Prostate gland (tissue), 2 donors: Measurements from ENCODE around the gene SKIL. TPM values are rescaled to one million over a fixed set of nuclear protein-coding genes. Genes with fewer than 3 reads are reported as not detected.
"Not testable (repeated sequence)": the region's sequence is repeated elsewhere in the genome, so short reads cannot be mapped to it uniquely, and the experiment has no call there.

Source experiments
- DNase-seq: peaks from one replicate; pipeline ENCODE4 v3.0.0-alpha.2; 2019; ENCODE audit warnings: low spot score
- H3K27ac ChIP-seq, 2 donors: fragments of 200-600 bp; sonication (generic); 2 replicates each; pipeline ENCODE4 v1.5.1; 2017 to 2019
- H3K27me3 ChIP-seq: fragments of 200-600 bp; sonication (generic); replicated peaks from 2 replicates; pipeline ENCODE4 v1.5.1; 2019; ENCODE audit not compliant: insufficient read depth
- H3K36me3 ChIP-seq, 2 donors: fragments of 200-600 bp; sonication (generic); 1 replicate in 1 of 2; 2 replicates in 1 of 2; pipeline versions ENCODE4 v1.5.1 to v1.8.1; 2017 to 2019
- H3K4me1 ChIP-seq: fragments of 200-600 bp; sonication (generic); replicated peaks from 2 replicates; pipeline ENCODE4 v1.5.1; 2019
- H3K4me3 ChIP-seq, 2 donors: fragments of 200-600 bp; sonication (generic); 2 replicates each; pipeline ENCODE4 v1.5.1; 2017 to 2019
- H3K9me3 ChIP-seq: fragments of 200-600 bp; sonication (generic); 2 replicates; pipeline ENCODE4 v1.5.1; 2017
- CTCF ChIP-seq, 4 experiments: fragments of 200-600 bp in 2 of 4; fragments of 450-650 bp in 2 of 4; sonication (generic) in 2 of 4; IDR thresholded peaks; 1 replicate in 3 of 4; 2 replicates in 1 of 4; pipeline ENCODE4 v1.5.1; 2016 to 2019; ENCODE audit warnings: antibody characterized with exemption in 4 of 4, mild to moderate bottlenecking in 2 of 4, moderate library complexity in 2 of 4
- POLR2A ChIP-seq: fragments of 450-650 bp; IDR thresholded peaks from one replicate; pipeline ENCODE4 v1.6.1; 2016; ENCODE audit warnings: antibody characterized with exemption, mild to moderate bottlenecking
- POLR2AphosphoS5 ChIP-seq: sonication (generic); formaldehyde crosslinking; IDR thresholded peaks from one replicate; pipeline ENCODE4 v1.6.1; 2017; ENCODE audit warnings: antibody characterized with exemption
- WGBS: methylation state at CpG from one replicate; pipeline ENCODE4 v1.1.5; 2018; 5-methylcytosine and 5-hydroxymethylcytosine counted together
- intact Hi-C: fragments of 100-400 bp; cut with DNase I; formaldehyde crosslinking; loops from one replicate; pipeline ENCODE4 v1.14.2; 2022
- total RNA-seq, 2 donors: library from RNA; depleted of rRNA; stranded (reverse); fragments of >200 nt; gene quantifications; one replicate each; pipeline ENCODE4 v1.1.0, GENCODE V29; 2016

Gene SKIL
- total RNA-seq, 2 donors from 2014 or later, result 41.8 to 49.6 TPM

- H3K36me3 ChIP-seq, result no peaks in the 10 kb centered on the region
- intact Hi-C loops, result no loop called here
- no peak overlapping the region for H3K4me3 ChIP-seq
- TF ChIP-seq POLR2AphosphoS5 (no peak), POLR2A (no peak)
- H3K9me3 ChIP-seq, result no peaks in the 10 kb centered on the region
- H3K27ac ChIP-seq, result no peak overlapping the region
- WGBS, result 80% methylated on average over 1 of the region's 1 CpG
- H3K4me1 ChIP-seq, result no peaks in the 10 kb centered on the region
- no peak for DNase-seq
- H3K27me3 ChIP-seq, result no peaks in the 10 kb centered on the region
Measured at GRCh38 chr3:170338690-170339340, 18.7 kb upstream of the SKIL start.

- H3K36me3 ChIP-seq, H3K27me3 ChIP-seq, H3K9me3 ChIP-seq, H3K4me1 ChIP-seq, intact Hi-C loops, H3K4me3 ChIP-seq, DNase-seq, H3K27ac ChIP-seq: not testable (repeated sequence)
- 97% methylated on average over 9 of the region's 9 CpGs for whole genome bisulfite sequencing
Measured at GRCh38 chr3:170342273-170342672, 15.2 kb upstream of the SKIL start.

DNA sequence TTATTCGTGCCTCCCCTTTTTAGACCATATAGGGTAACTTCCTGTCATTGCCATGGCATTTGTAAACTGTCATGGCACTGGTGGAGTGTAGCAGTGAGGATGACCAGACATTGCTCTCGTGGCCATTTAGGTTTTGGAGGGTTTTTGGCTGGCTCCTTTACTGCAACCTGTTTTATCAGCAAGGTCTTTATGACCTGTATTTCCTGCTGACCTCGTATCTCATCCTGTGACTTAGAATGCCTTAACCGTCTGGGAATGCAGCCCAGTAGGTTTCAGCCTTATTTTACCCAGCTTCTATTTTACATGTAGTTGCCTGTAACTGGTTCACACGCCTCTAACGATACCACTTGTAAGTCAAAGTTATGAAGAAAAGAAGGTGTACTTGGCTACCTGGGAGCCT, 13.7 kb upstream of the SKIL start:
- H3K9me3 ChIP-seq, H3K36me3 ChIP-seq, intact Hi-C loops, H3K4me3 ChIP-seq, DNase-seq, H3K27me3 ChIP-seq, H3K27ac ChIP-seq, H3K4me1 ChIP-seq: not testable (repeated sequence)
- 62% methylated on average over 6 of the region's 6 CpGs for WGBS

GRCh38 chr3:170344971-170345370, 12.5 kb upstream of the SKIL start:
- Histone ChIP-seq H3K27me3 (no peaks in the 10 kb centered on the region), H3K9me3 (no peaks in the 10 kb centered on the region), H3K4me1 (no peaks in the 10 kb centered on the region), H3K27ac (no peak overlapping the region), H3K4me3 (no peak overlapping the region), H3K36me3 (no peaks in the 10 kb centered on the region)
- DNase-seq, result no peak
- WGBS, result 95% methylated on average over 4 of the region's 4 CpGs
- TF ChIP-seq POLR2A, result no peak
- no peak for TF ChIP-seq CTCF (IDR thresholded peaks at IDR 0.05)
- no peak for TF ChIP-seq POLR2AphosphoS5
- intact Hi-C loops, result no loop called here

- Histone ChIP-seq H3K27ac (no peak overlapping the region), H3K9me3 (no peaks in the 10 kb centered on the region), H3K36me3 (no peaks in the 10 kb centered on the region), H3K27me3 (no peaks in the 10 kb centered on the region), H3K4me1 (no peaks in the 10 kb centered on the region), H3K4me3 (no peak overlapping the region)
- intact Hi-C loops, result no loop called here
- WGBS, result 94% methylated on average over 12 of the region's 12 CpGs
- no peak for TF ChIP-seq CTCF (IDR thresholded peaks at IDR 0.05)
- no peak for TF ChIP-seq POLR2AphosphoS5
- TF ChIP-seq POLR2A, result no peak
- DNase-seq, result no peak
Measured at GRCh38 chr3:170346481-170347392, 10.8 kb upstream of the SKIL start.

DNA sequence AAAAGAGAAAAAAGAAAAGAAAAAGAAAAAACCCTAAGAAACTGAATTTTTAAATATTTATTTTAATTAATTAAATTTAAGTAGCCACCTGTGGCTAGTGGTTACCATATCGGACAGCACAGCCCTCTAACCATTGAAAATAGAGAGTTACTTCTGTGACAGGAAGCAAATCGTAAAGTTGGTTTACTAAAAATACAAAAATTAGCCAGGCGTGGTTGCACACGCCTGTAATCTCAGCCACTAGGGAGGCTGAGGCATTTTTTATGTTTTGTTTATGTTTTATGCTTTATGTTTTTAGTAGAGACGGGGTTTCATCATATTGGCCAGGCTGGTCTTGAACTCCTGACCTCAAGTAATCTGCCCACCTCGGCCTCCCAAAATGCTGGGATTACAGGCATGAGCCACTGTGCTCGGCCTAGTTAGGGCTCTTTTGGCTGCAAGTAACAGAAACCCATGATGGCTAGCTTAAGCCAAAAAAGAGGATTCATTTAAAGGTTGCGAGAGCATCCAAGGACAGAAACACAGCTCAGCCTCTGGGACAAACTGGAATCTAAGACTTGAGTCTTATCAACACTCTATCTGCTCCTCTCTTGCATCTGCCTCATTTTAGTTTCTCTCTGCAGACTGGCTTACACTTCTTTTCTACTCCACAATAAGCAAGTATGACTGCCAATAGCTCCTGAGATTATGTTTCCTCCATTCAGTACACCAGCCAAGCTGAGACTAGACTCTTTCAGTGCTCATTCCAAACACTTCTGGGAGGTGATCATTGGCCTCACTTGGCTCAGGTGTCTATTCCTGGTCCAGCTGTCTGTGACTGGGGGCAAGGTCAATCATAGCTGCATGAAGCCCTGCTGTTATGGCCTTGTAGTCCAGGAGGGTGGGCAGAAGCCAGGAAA, 6.8 kb upstream of the SKIL start:
- Histone ChIP-seq H3K4me1 (no peaks in the 10 kb centered on the region), H3K27ac (no peak overlapping the region), H3K36me3 (no peaks in the 10 kb centered on the region), H3K27me3 (no peaks in the 10 kb centered on the region), H3K4me3 (no peak overlapping the region), H3K9me3 (no peaks in the 10 kb centered on the region)
- no peak for DNase-seq
- intact Hi-C loops, result loop anchor here (10.0 kb wide), 1 partner anchor 586 kb away; the partner anchor contains the start of genes ACTRT3 and TERC
- 79% methylated on average over 8 of the region's 8 CpGs for WGBS
- TF ChIP-seq POLR2A (no peak), POLR2AphosphoS5 (no peak), CTCF (IDR thresholded peaks at IDR 0.05) (no peak)
